Breast epithelium (tissue), 4 donors: ENCODE data around the gene RBM33. TPM values are rescaled to one million over a fixed set of nuclear protein-coding genes. Genes with fewer than 3 reads are reported as not detected.

Source experiments
- DNase-seq, 2 donors: peaks; one replicate each; pipeline ENCODE4 v3.0.0-alpha.2; 2019; ENCODE audit warnings: low spot score in 2 of 2
- H3K27ac ChIP-seq, 2 donors: fragments of 200-600 bp; sonication (generic) in 1 of 2; one replicate each; pipeline ENCODE4 v1.5.1; 2016 to 2019; ENCODE audit warnings: mild to moderate bottlenecking in 1 of 2
- H3K27me3 ChIP-seq, 2 donors: fragments of 200-600 bp; sonication (generic) in 1 of 2; one replicate each; pipeline versions ENCODE4 v1.5.1 to v1.6.0; 2017 to 2019; ENCODE audit warnings: control low read depth in 1 of 2, mild to moderate bottlenecking in 1 of 2
- H3K36me3 ChIP-seq: fragments of 200-600 bp; one replicate; pipeline ENCODE4 v1.5.1; 2019
- H3K4me1 ChIP-seq, 2 donors: fragments of 200-600 bp; sonication (generic); one replicate each; pipeline ENCODE4 v1.5.1; 2016 to 2019; ENCODE audit warnings: control low read depth in 1 of 2
- H3K4me3 ChIP-seq, 3 donors: fragments of 200-600 bp; sonication (generic); 1 replicate in 2 of 3; 2 replicates in 1 of 3; pipeline ENCODE4 v1.5.1; 2016 to 2019; ENCODE audit warnings: mild to moderate bottlenecking in 3 of 3, moderate library complexity in 2 of 3
- H3K9me3 ChIP-seq, 2 donors: fragments of 200-600 bp; sonication (generic) in 1 of 2; one replicate each; pipeline ENCODE4 v1.5.1; 2016 to 2019; ENCODE audit warnings: control low read depth in 1 of 2
- POLR2A ChIP-seq: fragments of 450-650 bp; IDR thresholded peaks from one replicate; pipeline ENCODE4 v1.6.1; 2016; ENCODE audit warnings: antibody characterized with exemption, mild to moderate bottlenecking, moderate library complexity
- POLR2AphosphoS5 ChIP-seq, 3 donors: sonication (generic); formaldehyde crosslinking; IDR thresholded peaks; one replicate each; pipeline ENCODE4 v1.6.1; 2017; ENCODE audit warnings: antibody characterized with exemption in 3 of 3
- intact Hi-C: fragments of 100-400 bp; cut with DNase I; formaldehyde crosslinking; loops from one replicate; pipeline ENCODE4 v1.15.1; 2023; ENCODE audit warnings: low total_unique reads
- total RNA-seq, 3 donors: library from RNA; depleted of rRNA; stranded (reverse); fragments of >200 nt; gene quantifications; one replicate each; pipeline ENCODE4 v1.1.0, GENCODE V29; 2016
- TF ChIP-seq, protein P1 (sequence below), 3 donors: fragments of 450-650 bp; IDR thresholded peaks; one replicate each; pipeline ENCODE4 v1.5.1; 2016 to 2017; ENCODE audit warnings: antibody characterized with exemption in 3 of 3, mild to moderate bottlenecking in 3 of 3, moderate library complexity in 3 of 3

The RBM33 gene
- total RNA-seq, 3 donors from 2014 or later = 34.9 to 58.8 (median 46.5) TPM

DNA sequence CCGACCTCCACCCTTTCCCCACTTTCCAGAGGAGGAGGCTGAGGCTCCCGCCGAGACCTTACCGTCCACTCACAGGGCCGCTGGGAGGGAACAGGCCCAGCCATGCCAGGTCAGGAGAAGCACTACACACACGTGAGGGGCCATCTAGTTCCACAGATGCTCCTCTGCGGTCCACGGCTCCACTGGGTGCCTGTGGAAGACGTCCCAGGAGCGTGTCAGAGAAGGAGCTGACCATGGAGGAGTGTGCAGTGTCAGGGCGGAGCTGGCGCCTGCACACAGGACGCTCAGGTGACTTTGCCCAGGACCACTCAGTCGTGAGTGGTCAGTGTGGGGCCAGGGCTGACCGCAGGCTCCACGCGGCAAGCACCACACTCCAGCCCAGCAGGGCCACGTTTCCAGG lies 175.8 kb downstream of the RBM33 start:
- TF ChIP-seq POLR2AphosphoS5 (IDR thresholded peaks at IDR 0.05) = no peak
- TF ChIP-seq, protein P1, sequence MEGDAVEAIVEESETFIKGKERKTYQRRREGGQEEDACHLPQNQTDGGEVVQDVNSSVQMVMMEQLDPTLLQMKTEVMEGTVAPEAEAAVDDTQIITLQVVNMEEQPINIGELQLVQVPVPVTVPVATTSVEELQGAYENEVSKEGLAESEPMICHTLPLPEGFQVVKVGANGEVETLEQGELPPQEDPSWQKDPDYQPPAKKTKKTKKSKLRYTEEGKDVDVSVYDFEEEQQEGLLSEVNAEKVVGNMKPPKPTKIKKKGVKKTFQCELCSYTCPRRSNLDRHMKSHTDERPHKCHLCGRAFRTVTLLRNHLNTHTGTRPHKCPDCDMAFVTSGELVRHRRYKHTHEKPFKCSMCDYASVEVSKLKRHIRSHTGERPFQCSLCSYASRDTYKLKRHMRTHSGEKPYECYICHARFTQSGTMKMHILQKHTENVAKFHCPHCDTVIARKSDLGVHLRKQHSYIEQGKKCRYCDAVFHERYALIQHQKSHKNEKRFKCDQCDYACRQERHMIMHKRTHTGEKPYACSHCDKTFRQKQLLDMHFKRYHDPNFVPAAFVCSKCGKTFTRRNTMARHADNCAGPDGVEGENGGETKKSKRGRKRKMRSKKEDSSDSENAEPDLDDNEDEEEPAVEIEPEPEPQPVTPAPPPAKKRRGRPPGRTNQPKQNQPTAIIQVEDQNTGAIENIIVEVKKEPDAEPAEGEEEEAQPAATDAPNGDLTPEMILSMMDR (IDR thresholded peaks at IDR 0.05) = no peak
- no peak for TF ChIP-seq POLR2A
- intact Hi-C loops = no loop called here
- no peaks in the 10 kb centered on the region for H3K9me3 ChIP-seq
- H3K4me3 ChIP-seq = no peak overlapping the region
- peaks cover 0 to 37% of the 10 kb centered on the region in 2 donors for H3K27me3 ChIP-seq
- DNase-seq = no peak
- no peaks in the 10 kb centered on the region for H3K4me1 ChIP-seq
- no peak overlapping the region for H3K27ac ChIP-seq
- H3K36me3 ChIP-seq = no peaks in the 10 kb centered on the region

DNA sequence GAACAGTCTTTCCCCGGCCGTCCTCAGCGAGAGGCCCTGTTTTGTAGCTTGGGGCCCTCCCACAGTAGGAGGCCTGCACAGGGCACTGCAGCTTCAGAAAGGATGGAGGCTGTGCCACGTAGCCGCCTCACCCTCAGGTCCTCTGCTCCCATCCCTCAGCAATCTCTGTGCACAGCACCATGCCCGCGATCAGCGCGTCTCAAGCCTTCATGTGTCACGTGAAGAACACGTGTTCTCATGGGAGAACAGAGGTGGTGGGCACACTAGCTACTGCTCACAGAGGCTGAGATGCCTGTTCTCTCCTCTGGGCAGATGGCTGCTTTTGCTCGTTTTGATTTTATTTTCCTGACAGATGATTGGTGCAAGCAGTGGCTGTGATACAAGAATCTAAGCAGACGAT lies 176.3 kb downstream of the RBM33 start:
- TF ChIP-seq, protein P1 (IDR thresholded peaks at IDR 0.05) = no peak
- no peak for TF ChIP-seq POLR2A
- no peak for TF ChIP-seq POLR2AphosphoS5 (IDR thresholded peaks at IDR 0.05)
- no peak for DNase-seq
- intact Hi-C loops = no loop called here
- Histone ChIP-seq H3K4me1 (no peaks in the 10 kb centered on the region), H3K27me3 (peaks cover 0 to 38% of the 10 kb centered on the region in 2 donors), H3K36me3 (no peaks in the 10 kb centered on the region), H3K9me3 (no peaks in the 10 kb centered on the region), H3K27ac (no peak overlapping the region), H3K4me3 (no peak overlapping the region)

DNA sequence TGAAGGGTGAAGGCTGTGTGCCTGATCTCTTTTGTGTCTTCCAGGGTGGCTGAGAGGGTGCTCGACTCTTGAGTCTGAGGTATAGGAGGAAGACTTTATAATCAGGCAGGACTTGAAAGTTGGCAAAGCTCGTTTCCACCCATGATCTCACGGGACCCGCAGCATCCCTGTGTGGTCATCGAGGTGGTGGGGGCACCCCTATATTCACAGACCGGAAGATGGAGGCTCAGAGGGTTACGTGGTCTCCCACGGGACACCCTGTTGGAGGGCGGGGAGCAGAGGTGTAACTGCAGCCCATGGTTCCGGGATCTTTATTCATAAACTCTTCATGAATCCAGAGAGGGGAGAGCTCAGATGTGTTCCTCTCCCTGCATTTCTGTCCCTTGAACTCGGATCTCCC lies 177.4 kb downstream of the RBM33 start:
- Histone ChIP-seq H3K27ac (no peak overlapping the region), H3K9me3 (no peaks in the 10 kb centered on the region), H3K4me3 (no peak overlapping the region), H3K36me3 (no peaks in the 10 kb centered on the region), H3K27me3 (peaks cover 0 to 28% of the 10 kb centered on the region in 2 donors), H3K4me1 (no peaks in the 10 kb centered on the region)
- intact Hi-C loops = no loop called here
- no peak for DNase-seq
- TF ChIP-seq POLR2A = no peak
- TF ChIP-seq, protein P1 (IDR thresholded peaks at IDR 0.05) = no peak

DNA sequence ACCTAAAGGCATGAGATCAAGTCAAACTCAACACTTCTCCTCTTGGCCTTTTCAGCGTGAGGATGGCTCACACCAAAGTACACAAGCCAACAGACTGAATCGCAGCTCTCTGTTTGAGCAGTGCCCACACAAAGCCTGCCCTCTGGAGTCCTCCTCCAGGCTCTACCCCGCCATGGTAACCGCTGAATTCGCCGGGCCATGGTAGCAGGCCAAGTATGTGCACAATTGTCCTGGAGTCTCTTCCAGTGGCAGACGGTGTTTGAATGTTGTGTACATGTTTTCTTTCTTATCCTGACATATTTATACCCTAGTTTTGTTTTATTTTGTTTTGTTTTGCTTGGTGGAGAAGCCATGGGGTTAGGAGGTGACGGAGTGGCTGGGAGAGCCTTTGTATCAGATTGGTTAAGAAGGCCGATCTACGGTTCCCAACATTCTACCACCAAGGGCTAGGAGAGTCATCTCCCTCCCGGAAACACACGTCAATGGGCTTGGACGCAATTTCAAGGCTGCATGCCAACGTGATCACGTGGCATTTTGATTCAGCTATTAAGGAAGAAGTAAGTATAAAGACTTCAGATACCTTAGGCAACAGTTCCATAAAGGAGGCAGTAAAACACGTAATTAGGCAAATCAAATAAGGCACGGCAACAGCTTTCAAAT lies 179.9 kb downstream of the RBM33 start:
- intact Hi-C loops = no loop called here
- H3K4me1 ChIP-seq = no peaks in the 10 kb centered on the region
- TF ChIP-seq POLR2A = no peak
- TF ChIP-seq, protein P1 (IDR thresholded peaks at IDR 0.05) = no peak
- TF ChIP-seq POLR2AphosphoS5 (IDR thresholded peaks at IDR 0.05) = no peak
- H3K27ac ChIP-seq = no peak overlapping the region
- H3K27me3 ChIP-seq = peaks cover 0 to 17% of the 10 kb centered on the region in 2 donors
- no peak overlapping the region for H3K4me3 ChIP-seq
- no peaks in the 10 kb centered on the region for H3K9me3 ChIP-seq
- H3K36me3 ChIP-seq = no peaks in the 10 kb centered on the region
- DNase-seq = no peak

DNA sequence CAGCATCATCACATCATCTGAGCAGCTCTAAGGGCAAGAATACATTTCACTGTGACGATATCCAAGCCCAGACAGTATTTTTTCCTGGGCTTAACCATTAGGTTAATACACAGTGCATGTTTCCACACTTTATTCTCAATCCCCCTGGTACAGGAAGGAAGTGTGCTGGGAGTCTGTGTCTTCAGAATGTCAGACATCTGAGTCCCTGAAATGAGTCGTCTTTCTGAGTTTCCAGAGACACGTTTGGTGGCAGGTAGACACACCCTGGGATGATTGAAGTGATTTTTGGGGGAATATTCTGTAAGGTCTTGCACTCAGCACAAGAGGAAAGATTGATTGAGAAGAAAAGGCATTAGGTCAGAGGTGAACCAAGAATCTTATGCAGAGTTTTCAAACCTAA lies 180.9 kb downstream of the RBM33 start:
- intact Hi-C loops = no loop called here
- Histone ChIP-seq H3K36me3 (no peaks in the 10 kb centered on the region), H3K9me3 (no peaks in the 10 kb centered on the region), H3K27ac (no peak overlapping the region), H3K4me3 (no peak overlapping the region), H3K27me3 (peaks cover 0 to 16% of the 10 kb centered on the region in 2 donors), H3K4me1 (no peaks in the 10 kb centered on the region)
- TF ChIP-seq, protein P1 (IDR thresholded peaks at IDR 0.05) = no peak
- no peak for TF ChIP-seq POLR2AphosphoS5 (IDR thresholded peaks at IDR 0.05)
- TF ChIP-seq POLR2A = no peak
- no peak for DNase-seq
